ENCODE measurements around the gene XXYLT1.
"Not testable (repeated sequence)": the region's sequence is repeated elsewhere in the genome, so short reads cannot be mapped to it uniquely, and the experiment has no call there.

Gene XXYLT1

DNA sequence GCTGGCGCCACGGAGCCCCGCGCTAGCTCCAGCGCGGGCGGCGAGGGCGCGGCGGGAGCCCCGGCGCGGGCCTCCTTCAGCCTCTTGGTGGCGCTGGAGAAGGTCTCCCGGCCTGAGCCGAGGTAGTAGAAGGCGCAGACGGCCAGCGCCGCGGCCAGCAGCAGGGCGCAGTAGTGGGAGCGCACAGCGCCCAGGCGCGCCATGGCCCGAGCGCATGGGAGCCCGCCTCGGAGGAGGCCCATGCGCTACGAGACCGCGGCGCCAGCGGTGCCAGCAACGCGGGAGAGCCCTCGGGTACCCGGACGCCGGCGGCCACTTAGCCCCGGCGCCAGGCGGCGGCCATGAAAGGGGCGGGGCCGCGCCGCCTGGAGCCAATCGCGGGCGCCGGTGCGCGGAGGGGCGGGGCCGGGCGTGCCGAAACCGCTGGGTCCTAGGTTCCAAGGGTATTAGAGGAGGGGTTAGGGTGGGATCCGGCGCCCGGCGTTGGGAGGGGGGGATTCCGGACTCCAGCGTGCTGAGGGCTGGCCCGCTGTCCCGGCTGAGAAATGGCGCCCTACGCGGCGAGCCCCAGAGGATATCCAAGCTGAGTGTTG, at the start of gene XXYLT1:
XXYLT1 (minus strand) TSS at position 343 of the 593 bp plus-strand sequence; CDS start at position 242, 101 bp downstream.
- DNase-seq (ENCODE audit: low read depth) = peak; percentile 86

- DNase-seq (ENCODE audit: low read depth) = no peak
Observed at GRCh38 chr3:195319060-195319459, 48.1 kb upstream of the XXYLT1 start.

- no peak for DNase-seq (ENCODE audit: low read depth)
Observed at GRCh38 chr3:195312714-195313113, 41.8 kb upstream of the XXYLT1 start.

DNA sequence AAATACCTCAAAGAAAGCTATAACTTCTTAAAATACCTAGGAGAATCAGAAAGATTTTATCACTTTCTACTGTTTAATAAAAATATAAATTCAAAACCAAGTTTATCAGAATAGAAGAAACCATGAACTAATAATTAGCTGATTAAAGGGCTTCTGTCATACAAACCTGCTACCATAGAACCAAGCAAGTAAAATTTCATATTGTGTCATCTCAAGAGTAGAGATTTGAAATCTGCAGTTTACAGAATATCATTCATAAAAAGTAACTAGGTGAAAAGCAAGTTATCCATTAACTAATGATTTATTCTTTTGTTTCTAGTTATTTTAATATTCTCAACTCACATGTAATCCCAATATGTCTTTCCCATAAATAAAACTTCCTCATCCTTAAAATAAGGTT, 36.8 kb upstream of the XXYLT1 start:
- no peak for DNase-seq (ENCODE audit: low read depth)

DNA sequence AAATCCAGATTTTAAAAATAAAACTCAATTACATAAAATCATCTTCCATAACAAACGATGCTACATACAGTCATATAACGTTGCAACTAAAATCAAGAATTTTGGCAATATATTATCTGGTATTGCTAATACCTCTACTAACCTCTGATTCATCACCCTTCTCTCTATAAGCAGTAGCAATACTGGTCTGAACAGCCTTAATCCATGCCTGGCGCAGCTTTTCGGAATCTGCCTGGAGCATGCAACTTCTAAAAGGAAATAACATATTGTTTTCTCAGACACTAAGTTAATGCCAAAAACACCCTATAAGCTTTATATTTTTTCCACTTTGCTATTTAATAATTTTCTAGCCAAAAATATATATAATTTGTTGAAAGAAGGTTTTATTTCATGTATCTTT, 35.4 kb upstream of the XXYLT1 start:
- no peak for DNase-seq (ENCODE audit: low read depth)

GRCh38 chr3:195302431-195302830, 31.5 kb upstream of the XXYLT1 start:
- no peak for DNase-seq (ENCODE audit: low read depth)

GRCh38 chr3:195297446-195297845, 26.5 kb upstream of the XXYLT1 start:
- no peak for DNase-seq (ENCODE audit: low read depth)

DNA sequence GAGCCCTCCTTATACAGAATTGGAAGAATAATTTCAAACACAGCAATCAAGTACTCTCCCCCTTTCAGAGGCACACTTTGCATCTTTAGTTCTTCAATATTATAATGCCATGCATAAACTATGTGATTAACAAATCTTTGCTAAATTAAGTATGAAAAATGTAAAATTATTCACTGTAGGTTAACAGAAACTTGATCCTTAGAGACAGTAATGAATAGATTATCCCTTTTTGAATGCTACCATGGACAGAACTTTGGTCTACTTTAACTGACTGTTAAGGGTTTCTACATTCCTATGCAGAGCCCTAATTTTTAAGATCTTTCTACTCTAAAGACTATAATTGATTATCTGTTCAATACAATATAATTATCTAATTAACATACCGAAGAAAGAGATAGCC, 25.7 kb upstream of the XXYLT1 start:
- DNase-seq (ENCODE audit: low read depth) = no peak

DNA sequence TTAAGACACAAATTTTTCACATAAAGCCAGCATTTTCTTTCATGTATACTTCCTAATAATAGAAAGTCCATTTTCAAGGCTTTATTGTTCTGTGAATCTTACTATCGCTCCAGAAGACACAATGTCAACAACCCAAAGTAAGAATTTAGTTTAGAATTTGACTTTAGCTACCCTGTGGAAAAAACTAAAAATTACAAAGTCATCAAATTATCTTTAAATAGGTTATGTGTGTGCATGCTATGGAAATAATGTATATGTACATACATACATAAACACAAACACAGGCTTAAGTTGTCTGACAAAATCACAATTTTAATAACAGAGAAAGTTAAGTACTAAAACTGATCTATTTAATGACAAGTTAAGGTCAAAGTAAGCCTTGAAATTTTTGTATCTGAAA, 20.2 kb upstream of the XXYLT1 start:
- DNase-seq (ENCODE audit: low read depth) = no peak

GRCh38 chr3:195290643-195291042, 19.7 kb upstream of the XXYLT1 start:
- not testable (repeated sequence) for DNase-seq (ENCODE audit: low read depth)

DNA sequence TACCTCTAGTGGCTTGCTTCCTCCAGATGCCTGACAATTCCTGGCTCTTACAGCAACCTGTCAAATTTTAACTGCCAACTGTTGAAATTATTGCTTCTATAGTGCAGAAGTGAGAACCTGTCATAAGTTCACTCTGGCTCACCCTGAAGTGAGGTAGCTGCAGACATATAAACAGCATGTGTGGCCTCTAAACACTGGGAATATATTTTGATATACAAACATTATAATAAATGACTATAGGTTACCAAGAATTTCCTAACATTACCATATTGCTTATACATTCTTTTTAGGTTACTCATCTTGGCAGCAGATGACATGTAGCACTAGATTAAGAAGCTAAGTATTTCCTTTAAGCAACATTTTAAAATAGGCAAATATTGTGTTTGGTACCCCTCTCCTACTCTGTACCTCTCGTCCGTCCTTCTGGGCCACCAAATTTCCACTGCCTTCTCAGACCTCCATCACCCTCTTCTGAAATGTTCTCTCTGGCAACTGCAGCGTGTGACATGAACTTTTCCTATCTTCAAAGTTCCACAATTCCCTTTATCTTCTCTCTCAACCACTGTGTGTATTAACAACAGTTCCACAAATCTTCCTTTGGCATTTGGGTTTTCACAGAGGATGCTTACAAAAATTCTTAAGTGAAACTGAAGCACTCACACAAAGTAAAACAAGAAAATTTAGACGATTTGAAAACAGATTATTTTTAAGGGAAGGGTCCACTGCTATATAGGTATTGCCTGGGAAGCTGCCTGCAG, 15.3 kb upstream of the XXYLT1 start:
- DNase-seq (ENCODE audit: low read depth) = no peak

DNA sequence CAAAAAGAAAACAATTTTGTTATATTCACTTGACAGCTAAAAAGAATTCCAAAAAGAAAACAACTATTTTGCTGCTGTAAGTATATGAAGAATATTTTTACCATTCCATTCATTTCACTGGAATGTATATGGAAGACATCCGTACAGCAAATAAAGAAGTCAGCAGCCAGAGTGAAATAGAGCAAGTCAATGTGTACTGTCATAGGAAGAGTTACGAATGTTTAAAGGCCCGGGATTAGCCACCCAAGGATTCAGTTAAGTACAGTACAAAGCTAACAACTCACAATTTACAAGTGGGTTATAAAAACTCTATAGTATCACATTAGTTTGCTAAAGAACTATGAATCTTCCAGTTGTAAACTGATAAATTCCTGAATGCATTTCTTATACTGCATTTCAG, 14.4 kb upstream of the XXYLT1 start:
- DNase-seq (ENCODE audit: low read depth) = no peak

DNA sequence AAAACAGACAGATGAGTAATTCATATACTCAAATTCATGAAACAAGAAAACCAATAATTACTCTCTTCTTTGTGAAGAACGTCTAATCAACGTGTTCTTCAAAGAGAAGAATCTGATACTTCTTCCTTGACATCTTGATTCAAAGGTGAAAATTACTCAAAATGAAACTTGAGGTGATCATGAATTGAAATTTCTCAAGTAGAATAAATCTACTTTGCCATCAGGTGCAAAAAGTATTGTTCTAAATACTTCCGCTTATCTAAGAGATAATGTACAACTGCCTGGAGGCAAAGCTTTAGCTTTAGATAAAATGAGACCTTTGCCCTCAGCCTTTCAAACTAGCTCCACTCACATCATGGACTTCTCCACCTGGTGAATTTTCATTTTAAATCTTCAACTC, 13.9 kb upstream of the XXYLT1 start:
- DNase-seq (ENCODE audit: low read depth) = no peak

GRCh38 chr3:195282961-195283360, 12.0 kb upstream of the XXYLT1 start:
- no peak for DNase-seq (ENCODE audit: low read depth)

DNA sequence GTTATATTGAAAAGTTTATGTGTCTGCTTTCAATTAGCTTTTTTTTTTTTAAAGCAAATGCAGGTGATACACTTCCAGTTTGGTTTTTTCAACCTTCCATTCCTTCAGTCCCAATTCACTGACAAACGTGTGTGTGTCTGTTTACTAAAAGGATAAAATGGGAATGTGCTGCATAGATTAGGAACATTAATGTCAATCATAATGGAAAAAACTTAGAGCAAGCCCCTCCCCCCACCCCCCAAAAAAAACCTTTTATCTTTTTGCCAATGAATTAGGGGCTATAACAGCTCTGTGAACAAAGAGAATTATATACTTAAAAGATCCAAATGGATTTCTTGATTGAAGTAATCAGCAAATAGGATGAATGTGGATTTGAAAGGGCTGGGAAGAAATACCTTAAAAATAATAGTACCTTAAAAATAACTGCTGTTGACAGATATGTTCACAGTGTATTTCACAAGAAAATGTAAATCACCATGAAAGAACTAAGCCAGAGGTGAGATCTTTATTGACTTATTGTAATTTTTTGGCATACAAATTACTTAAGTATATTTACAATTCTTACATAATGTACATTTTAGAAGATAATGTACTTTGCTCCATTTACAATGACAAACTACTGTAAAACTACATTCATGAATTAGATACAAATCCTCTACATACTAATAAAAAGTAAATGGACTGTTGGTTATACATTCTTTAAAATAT, 3.5 kb upstream of the XXYLT1 start:
- no peak for DNase-seq (ENCODE audit: low read depth)

DNA sequence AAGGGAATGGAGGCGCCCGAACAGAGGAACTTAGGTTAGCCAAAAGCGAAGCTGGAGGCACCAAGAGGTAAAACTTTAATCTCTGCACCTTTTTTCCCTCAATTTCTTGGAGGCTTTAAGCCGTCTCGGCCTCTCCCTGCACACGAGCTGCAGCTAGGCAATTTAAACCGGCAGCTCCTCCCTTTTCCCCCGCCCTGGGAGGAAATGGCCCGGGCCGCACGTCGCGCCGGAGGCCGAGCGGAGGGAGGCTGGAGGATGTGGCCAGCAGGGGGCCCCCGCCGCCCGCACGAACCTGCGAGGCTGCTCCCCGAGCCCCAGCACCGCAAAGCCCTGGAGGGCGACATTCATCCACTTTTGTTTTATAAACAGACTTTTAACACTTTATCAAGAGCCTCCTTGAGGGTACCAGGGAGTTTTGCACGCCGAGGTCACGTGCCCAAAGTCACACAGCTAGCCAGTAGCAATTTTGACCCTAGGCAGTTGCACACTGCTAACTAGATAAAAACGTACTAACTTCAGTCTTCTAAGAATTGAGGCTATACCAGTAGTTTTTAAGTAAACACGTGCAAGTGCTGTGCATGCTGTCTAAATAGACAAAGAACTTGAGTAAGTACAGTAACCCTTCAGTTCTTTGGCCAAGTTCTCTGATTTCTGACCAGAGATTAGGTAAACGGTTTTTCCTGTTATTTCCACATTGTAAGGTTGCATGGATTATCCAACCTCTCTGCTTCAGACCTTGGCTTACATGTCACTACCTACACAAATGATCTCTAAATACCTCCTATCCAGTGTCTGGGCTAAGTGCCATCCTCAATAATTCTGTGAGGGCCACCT, 668 bp upstream of the XXYLT1 start:
- DNase-seq (ENCODE audit: low read depth) = peak; percentile 86

DNA sequence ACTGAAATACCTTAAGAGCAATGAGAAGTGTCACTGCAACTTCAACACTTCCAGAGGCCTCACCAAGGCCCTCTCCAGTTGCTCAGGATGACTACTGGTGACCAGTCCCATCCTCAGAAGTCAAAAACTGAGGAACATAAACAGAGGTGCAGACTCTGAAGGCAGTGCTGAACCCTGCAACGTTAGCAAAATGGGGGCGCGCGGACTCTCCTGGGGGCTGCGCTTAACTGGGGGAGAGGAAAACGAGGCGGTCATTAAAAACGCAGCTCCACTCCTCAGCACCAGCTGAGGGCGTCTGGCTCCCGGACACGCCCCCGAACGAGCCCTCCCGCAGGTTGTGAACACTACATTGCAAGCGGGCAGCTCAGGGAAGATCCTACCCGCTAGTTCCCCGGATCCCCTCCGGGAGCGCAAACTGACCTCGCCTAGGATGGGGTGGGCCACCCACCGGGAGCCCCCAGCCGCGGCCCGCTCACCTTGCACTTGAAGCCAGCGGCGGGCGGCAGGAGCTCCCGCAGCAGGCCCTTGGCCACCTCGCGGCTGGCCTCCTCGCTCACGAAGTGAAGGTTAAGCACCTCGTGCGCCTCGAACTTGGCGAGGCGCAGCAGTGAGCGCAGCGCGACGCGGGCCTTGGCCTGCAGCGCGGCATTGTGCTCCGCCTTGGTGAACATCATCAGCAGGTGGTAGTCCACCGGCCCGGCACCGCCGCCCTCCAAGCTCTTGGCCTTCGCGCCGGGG, 711 bp downstream of the XXYLT1 start:
- DNase-seq (ENCODE audit: low read depth) = no peak

DNA sequence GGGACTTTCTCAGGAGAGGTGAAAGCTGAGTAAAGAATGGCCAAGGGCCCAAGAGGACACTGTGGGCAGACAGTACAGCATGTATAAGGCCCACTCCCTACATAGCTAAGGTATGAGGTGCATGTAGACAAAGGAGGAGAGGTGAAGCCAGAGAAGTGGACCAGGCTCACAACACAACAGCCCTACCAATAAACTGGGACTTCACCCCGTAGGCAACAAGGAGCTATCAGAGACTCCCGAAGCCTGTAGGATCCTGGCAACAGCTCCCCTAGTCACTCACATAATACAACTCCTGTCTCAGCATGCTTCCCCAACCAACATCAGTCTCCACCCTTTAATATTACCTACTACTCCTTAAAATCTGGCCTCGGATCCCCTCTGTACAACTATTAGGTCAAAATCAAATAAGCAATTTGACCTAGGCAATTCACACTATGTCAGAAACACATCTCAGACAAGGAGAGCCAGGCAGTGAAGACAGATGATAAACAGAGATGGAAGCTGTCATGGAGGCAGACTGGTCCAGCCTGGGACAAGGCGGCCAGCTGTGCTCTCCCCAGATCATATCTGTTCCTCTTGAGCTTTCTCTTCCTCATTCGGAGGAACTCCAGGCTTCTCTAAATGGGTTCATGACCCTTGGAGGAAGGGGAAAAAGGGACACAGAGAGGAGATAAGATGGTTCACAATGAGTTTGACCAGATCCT, 1.4 kb downstream of the XXYLT1 start:
- no peak for DNase-seq (ENCODE audit: low read depth)

DNA sequence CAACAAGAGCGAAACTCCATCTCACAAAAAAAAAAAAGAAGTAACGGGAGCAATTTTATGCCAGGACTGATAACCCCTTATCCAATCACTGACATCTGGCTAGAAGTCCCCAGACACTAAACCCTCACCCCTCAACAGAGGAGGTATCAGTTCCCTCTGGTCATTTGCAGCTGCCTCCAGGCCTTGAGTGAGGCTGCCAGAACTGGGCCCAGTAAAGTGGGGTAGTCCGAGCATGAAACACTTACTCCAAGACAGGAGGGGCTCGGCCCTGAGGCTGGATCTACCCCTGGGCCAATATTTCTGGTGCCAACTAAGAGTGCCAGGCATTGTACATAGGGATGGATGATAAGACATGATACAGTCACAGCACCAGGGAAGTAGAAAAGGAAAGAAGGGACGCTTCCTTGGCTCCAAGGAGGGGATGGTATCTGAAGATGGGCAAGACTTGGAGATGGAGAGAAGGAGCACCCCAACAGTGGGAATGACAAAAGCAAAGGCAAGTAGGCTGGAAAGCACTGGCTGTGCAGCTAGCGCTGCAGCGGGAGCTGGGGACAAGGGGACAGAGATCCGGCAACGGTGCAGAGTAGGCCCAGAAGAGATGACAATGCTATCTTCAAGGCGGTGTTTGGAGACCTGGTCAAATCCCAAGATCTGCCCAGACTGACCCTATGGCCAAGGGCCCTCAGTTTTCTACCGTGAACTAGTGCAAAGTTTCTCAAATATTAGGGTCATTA, 2.2 kb downstream of the XXYLT1 start:
- DNase-seq (ENCODE audit: low read depth) = no peak

- no peak for DNase-seq (ENCODE audit: low read depth)
Observed at GRCh38 chr3:195267096-195267495, 3.9 kb downstream of the XXYLT1 start.
